ENCODE data around the gene CAP1. TPM values are rescaled to one million over a fixed set of nuclear protein-coding genes. Genes with fewer than 3 reads are reported as not detected.

The CAP1 gene
- total and polyA plus RNA-seq, 9 of the 15 experiments (the other 6 are each of a cell fraction or from before 2014, with no cell fraction given) = 230 to 658 (median 281) TPM

DNA sequence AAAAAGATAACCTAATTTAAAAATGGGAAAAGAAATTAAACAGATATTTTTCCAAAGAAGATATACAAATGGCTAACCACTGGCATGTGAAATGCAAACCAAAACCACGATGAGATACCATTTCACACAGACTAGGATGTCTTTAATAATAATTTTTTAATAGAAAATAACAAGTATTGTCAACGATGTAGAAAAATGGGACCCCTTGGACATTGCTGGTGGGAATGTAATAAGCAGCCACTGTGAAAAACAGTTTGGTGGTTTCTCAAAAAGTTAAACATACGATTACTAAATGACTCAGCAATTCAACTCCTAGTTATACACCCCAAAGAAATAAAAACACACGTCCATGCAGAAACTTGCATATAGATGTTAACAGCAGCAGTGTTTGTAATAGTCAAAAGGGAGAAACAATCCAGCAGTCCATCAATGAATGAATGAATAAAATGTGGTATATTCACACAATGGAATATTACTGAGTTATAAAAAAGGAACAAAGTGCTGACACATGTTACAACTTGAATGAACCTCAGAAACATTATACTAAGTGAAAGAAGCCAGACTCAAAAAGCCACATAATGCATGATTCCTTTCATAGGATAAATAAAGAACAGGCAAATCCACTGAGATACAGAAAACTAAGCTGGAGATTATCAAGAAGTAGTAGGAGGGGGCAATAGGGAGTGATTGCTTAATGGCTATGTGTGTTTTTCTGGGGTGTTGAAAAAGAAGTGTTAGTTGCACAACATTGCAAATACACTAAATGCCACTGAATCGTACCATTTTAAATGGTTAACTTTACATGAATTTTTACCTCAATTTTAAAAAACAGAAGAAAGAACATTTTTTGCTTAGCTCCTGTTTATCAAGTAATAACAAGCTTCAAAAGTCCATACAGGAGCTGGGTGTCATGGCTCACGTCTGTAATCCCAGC, 52.4 kb downstream of the CAP1 start:
- intact Hi-C loops (cut with micrococcal nuclease) = no loop called here

More for the DNA sequence above, 52.4 kb downstream of the CAP1 start:
- DNase-seq (ENCODE audit: extremely low read depth in 1 of 4, low spot score in 3 of 4) (no peak), ATAC-seq (no peak), FAIRE-seq (no peak)
- 50% methylated on average over 6 of the region's 6 CpGs for WGBS (ENCODE audit: insufficient coverage, low coverage, missing lambda C conversion rate)
- Histone ChIP-seq H3K27me3 (ENCODE audit: control insufficient read depth in 2 of 2, insufficient read depth in 2 of 2, low read length in 2 of 2) (no peaks in the 10 kb centered on the region), H3K4me2 (ENCODE audit: insufficient read depth, low read length) (no peak overlapping the region), H3K4me3 (no peak overlapping the region), H3K9me3 (replicated peaks; ENCODE audit: control insufficient read depth, insufficient read depth, low read depth, low read length) (no peaks in the 10 kb centered on the region), H4K20me1 (replicated peaks; ENCODE audit: control insufficient read depth, insufficient read depth, low read length) (no peaks in the 10 kb centered on the region), H3K9me1 (ENCODE audit: control insufficient read depth, insufficient read depth, low read length) (peaks cover 2% of the 10 kb centered on the region), H3K9ac (ENCODE audit: insufficient read depth in 1 of 2, low read depth in 2 of 2, low read length in 2 of 2) (no peak overlapping the region), H3K4me1 (replicated peaks in 1 of 2; ENCODE audit: control insufficient read depth in 2 of 2, insufficient read depth in 2 of 2, low read length in 2 of 2) (peaks cover 16 to 17% of the 10 kb centered on the region in 2 experiments; a peak in 4 of 5 replicates), H3K36me3 (ENCODE audit: control insufficient read depth, insufficient read depth, low read length) (peaks cover 55% of the 10 kb centered on the region), H3K27ac (ENCODE audit: extremely low read depth, low read depth, low read length) (no peak overlapping the region), H2AFZ (ENCODE audit: low read depth, low read length) (no peak overlapping the region), H3K79me2 (ENCODE audit: control insufficient read depth, insufficient read depth, low read length) (peaks cover 44% of the 10 kb centered on the region)
- POLR2A ChIA-PET = interaction anchor here (0.7 to 1.8 kb wide), 4 partner anchors 10 to 920 kb away, joined by 3 to 6 read pairs (median 4); no protein-coding TSS in a partner anchor
- peak; percentile 88 for TF ChIP-seq MAFG (tag; conservative IDR thresholded peaks at IDR 0.05)
- peak; percentile 78 for TF ChIP-seq ZNF146 (CRISPR knock-in tag; IDR thresholded peaks at IDR 0.05; ENCODE audit: unreplicated experiment)
- TF ChIP-seq KDM1A (IDR thresholded peaks at IDR 0.05) = peak in 1 of 2 experiments; percentile 43; a peak in 1 of 4 replicates
- peak; percentile 84 for TF ChIP-seq C11orf30 (IDR thresholded peaks at IDR 0.05; ENCODE audit: low read depth)
- TF ChIP-seq CEBPB (tag; IDR thresholded peaks at IDR 0.05) = peak; percentile 58
- TF ChIP-seq MAFK (IDR thresholded peaks at IDR 0.05; ENCODE audit: low read length) = peak; percentile 57; the same call in 1 of the 2 replicates
- TF ChIP-seq ZNF316 (IDR thresholded peaks at IDR 0.05) = peak; percentile 93
- TF ChIP-seq FIP1L1 (IDR thresholded peaks at IDR 0.05; ENCODE audit: low read depth, low read length, poor library complexity, severe bottlenecking) = no peak
- TF ChIP-seq FOSL1 (tag; conservative IDR thresholded peaks at IDR 0.05) = no peak
- TF ChIP-seq MAFF (IDR thresholded peaks at IDR 0.05; ENCODE audit: low read length) = peak; percentile 70; the same call in 1 of the 2 replicates
- TF ChIP-seq RBM25 (IDR thresholded peaks at IDR 0.05; ENCODE audit: low read depth, low read length, severe bottlenecking) = peak; percentile 32
- TF ChIP-seq SMC3 (conservative IDR thresholded peaks at IDR 0.05; ENCODE audit: insufficient read depth, low read depth, low read length) = no peak
- no peak for TF ChIP-seq IFI16 (CRISPR knock-in tag; IDR thresholded peaks at IDR 0.05)
- TF ChIP-seq NFE2 (IDR thresholded peaks at IDR 0.05; ENCODE audit: low read depth) = peak; percentile 73
- TF ChIP-seq CEBPG (CRISPR knock-in tag; IDR thresholded peaks at IDR 0.05) = no peak
- 0 out of 4 replicates have a peak, but pooled peaks of 1 of the 2 experiments have one; percentile 12 for TF ChIP-seq CEBPG (tag; conservative IDR thresholded peaks at IDR 0.05 in 1 of 2, IDR thresholded peaks at IDR 0.05 in 1 of 2)
- no peak for TF ChIP-seq SUPT5H (IDR thresholded peaks at IDR 0.05)
- peak; percentile 80 for TF ChIP-seq NFE2L1 (tag; IDR thresholded peaks at IDR 0.05; ENCODE audit: borderline replicate concordance, low read depth)
- no TSS peak for BruUV-seq (replicated peaks)
- CTCF ChIA-PET (ENCODE audit: low intra/inter-chr PET ratio) = no interaction called here
- in situ Hi-C loops (cut with MboI) = no loop called here
